HG02798 (cell line): ENCODE results near the gene CAMTA1.
"Not testable (repeated sequence)": the region's sequence is repeated elsewhere in the genome, so short reads cannot be mapped to it uniquely, and the experiment has no call there.

Experiments used
- ATAC-seq: cut with Tn5 transposase; IDR thresholded peaks from one replicate; pipeline ENCODE4 v1.9.1; 2021; ENCODE audit warnings: mild to moderate bottlenecking; ENCODE audit not compliant: unreplicated experiment, poor library complexity

The CAMTA1 gene

DNA sequence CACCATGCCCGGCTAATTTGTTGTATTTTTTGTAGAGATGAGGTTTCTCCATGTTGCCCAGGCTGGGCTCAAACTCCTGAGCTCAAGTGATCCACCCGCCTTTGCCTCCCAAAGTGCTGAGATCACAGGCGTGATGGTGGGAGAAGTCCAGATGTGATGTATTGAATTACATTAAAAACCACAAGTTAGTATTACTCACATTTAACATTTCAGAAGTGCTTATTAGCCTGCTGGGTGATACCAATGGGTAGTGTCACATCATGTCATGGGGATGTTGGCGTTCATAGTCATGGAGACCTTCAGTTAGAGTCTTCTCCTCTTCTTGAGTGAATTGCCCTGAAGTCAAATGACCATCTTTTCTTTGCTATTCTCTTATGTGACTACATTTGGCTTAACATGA, 922.3 kb downstream of the CAMTA1 start:
- ATAC-seq, result no peak

DNA sequence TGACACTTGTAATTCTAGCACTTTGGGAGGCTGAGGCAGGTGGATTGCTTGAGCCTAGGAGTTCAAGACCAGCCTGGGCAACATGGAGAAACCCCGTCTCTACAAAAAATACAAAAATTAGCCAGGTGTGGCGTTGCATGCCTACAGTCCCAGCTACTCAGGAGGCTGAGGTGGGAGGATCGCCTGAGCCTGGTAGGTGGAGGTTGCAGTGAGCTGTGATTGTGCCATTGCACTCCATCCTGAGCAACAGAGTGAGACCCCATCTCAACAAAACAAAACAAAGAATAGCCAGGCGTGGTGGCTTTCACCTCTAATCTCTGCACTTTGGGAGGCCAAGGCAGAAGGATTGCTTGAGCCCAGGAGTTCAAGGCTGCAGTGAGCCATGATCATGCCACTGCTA, 922.8 kb downstream of the CAMTA1 start:
- ATAC-seq, result not testable (repeated sequence)

DNA sequence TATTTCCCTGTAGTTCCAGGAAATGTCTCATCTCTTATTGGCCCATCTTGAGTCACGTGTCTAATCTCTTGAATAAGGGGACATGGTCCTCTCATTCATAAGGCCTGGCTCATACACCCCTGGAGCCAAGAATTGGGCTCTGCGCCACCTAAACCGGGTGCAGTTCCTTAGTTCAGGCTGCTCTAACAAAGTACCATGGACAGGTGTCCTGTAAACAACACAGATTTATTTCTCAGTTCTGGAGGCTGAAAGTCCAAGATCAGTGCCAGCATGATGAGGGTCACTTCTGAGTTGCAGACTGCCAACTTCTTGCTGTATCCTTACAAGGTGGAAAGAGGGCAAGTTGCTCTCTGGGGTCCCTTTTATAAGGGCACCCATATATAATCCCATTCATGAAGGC, 925.6 kb downstream of the CAMTA1 start:
- no peak for ATAC-seq

DNA sequence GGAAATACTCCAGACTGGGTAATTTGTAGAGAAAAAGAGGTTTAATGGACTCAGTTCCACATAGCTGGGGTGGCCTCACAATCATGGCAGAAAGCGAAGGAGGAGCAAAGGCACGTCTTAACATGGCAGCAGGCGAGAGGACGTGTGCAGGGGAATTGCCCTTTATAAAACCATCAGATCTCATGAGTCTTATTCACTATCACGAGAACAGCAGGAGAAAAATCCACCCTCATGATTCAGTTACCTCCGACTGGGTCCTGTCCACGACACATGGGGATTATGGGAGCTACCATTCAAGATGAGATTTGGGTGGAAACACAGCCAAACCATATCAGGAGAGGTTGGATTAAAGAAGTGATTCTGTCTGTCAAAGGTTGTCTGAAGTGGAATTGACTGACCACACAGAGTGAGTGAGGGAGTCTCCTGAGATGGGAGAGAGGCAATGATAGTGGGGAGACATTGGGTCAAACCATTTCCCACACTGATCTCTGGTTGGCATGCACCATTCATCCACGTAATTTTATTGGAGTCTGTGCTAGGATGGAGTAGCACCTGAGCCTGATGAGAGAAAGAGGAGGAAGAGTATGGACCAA, 927.6 kb downstream of the CAMTA1 start:
- no peak for ATAC-seq

DNA sequence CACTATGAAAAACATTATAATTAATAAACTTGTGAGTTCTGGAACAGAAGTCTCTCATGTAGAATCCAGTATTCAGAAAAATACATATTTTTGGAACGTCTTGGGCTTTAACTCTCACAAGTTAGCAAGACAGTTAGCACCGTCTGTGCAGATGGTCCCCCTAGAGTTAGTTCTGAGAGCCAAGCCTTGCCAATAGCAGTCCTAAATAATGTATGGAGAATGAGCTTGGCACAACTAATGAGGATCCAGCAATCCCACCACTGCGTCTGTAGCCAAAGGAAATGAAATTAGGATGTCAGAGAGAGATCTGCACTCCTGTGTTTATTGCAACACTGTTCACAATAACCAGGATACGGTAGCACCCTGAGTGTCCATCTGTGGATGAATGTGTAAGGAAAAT, 931.3 kb downstream of the CAMTA1 start:
- ATAC-seq, result no peak

DNA sequence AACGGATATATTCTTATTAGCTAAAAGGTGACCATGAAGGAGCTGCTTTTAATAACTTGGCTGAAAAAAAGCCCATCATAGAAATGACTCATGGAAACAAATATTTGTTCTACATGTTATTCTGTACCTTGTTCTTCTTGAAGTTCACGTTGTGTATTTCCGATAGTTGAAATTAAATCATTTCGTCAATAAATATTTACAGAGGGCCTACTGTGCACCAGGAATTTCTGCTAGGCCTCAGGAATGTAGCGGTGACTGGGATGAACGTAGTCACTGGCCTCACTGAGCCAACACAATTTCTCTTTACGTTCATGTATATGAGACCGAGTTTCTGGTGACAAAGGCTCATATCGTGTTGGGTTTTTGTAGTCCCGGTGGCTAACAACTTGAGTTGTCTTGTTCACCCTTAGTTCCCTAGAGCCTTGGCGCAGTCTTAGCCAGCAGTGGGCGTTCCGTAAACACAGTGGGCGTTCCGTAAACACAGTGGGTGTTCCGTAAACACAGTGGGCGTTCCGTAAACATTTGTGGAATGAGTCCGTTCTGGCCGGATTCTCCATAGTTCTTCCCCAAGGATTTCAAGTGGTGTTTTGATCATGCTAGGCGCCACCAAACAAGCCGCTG, 932.6 kb downstream of the CAMTA1 start:
- no peak for ATAC-seq

DNA sequence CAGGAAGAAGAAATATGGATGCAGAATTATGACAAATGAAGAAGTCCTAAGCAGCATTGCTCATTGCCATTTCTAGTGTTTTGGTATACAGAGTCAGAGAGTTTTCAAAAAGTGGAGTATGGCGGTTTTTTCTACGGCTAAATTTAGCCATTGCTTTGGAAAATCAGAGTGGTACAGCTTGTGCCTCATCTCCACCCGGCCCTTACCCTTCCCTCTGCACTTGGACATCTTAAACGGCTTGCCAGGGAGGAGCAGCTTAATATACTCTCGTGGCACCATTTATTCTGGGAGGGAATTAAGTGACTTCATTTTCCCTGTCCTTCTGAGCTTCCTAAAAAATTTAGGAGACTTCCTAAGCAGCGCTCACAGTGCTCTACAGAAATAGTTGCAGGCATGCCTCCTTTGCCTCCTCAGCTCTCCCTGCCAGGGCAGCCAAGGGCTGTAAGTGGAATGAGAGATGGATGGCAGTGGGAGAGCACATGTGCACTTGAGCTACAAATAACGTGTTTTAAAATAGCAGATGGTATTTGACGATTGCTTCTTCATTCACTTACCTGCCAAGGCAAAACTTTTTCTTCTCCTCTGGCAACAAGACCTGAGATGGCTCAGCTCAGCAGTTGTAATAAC, 934.3 kb downstream of the CAMTA1 start:
- ATAC-seq, result no peak

DNA sequence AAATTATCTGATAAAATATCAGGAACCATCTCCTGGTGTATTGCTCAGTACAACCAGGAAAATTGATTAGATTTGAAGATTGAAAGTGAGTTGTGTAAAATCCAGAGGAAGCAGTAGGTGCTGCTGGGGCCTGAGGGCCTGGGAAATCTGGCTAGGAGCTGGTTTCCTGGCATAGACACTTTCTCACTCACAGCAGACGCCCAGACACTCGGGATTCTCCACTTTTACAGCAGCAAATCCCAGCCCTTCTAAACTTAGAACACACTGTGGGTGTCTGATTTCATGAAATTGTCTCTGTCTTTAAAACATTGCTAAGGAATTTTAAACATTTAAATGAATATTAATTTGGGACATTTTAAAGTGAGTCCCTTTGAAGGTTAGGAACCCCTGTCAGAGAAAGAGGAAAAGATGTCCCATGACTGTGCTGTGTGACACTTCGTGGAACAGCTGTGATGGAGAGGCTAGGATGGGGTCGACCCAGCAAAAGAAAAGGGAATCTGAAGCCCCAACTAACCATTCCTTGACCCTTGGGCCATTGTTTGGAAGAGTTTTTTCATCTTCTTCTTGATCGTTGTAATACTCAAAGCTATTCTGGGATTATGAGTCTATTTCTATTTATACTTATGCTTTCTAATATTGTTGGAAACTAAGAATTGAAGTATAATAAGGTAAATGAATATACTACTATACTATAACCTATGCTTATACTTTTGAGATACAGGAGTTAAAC, 936.9 kb downstream of the CAMTA1 start:
- ATAC-seq, result no peak

DNA sequence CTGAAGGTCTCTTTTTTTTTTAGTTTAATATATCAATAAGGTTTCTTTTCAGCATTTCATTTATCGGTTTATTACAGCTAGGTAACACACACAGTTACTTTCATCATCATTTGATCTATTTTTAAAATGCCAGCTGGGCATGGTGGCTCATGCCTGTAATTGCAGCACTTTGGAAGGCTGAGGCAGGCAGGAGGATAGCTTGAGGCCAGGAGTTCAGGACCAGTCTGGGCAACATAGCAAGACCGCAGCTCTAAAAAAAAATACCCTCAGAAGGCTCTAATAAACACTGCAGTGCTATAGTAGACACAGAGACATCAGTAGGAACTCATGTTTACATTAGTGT, 937.4 kb downstream of the CAMTA1 start:
- ATAC-seq, result no peak

DNA sequence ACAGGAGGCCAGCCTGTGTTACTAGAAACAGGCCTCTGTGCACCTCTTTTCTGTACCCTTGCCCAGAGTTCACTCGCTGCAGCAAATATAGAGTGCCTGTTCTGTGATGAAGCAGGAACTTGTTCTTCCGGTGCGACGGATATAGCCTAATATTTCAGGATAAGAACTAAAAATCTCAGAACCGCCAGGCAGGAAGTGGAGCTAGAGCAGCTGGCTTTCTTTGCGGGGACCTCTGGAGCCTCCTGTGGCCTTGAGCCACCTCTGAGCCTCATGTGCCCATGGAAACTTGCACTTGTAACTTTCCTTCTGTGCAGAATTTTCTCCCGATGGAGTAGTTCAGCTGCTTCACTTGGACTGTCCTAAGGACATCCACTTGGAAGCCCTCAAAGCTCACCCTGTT, 941.4 kb downstream of the CAMTA1 start:
- no peak for ATAC-seq

DNA sequence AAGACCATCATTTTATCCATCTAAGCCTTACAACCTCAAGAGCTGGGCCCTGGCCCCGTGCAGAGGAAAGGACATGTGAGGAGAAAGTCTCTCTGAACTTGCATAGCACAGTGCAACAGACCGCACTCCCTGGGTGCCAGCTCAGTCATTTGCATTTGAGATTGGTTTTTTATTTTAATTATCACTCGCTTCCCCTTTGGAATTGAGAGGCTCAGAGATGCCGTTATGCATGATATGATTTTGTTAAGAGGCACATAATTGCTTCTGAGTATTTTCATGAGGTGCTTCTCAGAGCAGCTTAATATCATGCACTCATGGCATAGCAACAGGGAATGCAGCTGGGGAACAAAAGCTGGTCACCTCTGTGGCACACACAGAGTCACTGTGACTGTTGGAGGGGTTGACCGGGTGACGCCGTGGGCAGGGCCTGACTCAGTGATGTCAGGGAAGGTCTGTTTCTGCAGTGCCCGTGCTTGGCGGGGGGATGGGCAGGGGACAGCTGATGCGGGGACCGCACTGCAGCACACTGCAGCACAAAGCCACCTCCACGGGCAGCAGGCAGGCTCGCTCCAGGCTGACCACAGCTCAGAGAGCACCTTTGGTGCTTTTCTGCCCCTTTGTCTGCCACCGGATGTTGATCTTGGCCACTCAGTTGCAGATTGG, 942.7 kb downstream of the CAMTA1 start:
- no peak for ATAC-seq

DNA sequence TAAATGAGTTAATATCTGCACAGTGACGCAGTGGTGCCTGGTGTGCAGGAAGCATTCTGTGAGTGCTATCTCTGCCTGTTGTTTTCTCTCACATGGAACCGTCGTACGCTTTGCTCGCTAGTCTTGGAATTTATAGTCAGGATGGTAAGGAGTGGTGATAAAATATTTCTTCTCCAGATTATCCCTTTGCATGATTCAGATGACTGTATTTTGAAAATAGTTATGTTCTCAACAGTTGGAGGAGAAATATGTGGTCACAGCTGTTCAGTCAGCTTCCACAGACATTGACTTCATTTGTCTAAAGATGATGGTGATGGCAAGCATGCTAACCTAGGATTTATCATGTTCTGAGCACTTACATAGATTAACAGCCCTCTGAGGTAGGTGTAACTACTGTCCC, 944.5 kb downstream of the CAMTA1 start:
- no peak for ATAC-seq

DNA sequence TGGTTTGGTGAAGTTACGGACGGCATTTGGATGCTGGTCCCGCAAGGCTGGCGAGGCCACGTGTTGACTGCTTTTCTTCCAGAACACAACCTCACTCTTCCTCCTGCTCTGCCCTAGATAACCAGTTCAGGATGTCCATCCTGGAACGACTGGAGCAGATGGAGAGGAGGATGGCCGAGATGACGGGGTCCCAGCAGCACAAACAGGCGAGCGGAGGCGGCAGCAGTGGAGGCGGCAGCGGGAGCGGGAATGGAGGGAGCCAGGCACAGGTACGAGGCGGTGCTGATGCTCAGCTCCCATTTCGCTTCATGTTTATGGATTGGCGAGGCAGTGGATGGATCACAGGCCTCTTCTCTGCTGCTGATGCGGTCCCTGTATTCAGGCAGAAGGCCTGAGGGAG, 947.1 kb downstream of the CAMTA1 start:
- no peak for ATAC-seq

DNA sequence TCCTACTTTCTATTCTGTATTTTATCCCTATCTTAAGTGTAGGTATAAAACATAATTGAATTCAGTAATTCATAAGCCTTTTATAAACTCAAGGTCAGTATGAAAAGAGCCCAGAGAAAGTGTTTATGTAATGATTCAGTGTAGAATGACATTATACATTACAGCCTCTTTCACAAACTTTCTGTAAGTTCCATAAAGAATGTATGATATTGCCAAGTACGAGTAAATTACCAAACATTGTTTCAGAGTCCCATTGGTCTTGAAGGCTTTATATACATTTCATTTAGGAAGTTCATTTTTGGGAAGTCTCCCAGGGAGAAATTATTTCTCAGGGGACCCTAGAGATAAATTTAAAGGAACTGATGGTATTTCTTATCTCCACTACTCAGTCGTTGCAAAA, 948.0 kb downstream of the CAMTA1 start:
- ATAC-seq, result no peak

DNA sequence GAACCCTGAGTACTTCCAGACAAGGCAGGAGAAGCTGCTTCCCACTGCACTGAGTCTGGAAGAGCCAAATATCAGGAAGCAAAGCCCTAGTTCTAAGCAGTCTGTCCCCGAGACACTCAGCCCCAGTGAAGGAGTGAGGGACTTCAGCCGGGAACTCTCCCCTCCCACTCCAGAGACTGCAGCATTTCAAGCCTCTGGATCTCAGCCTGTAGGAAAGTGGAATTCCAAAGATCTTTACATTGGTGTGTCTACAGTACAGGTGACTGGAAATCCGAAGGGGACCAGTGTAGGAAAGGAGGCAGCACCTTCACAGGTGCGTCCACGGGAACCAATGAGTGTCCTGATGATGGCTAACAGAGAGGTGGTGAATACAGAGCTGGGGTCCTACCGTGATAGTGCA, 952.8 kb downstream of the CAMTA1 start:
- no peak for ATAC-seq

DNA sequence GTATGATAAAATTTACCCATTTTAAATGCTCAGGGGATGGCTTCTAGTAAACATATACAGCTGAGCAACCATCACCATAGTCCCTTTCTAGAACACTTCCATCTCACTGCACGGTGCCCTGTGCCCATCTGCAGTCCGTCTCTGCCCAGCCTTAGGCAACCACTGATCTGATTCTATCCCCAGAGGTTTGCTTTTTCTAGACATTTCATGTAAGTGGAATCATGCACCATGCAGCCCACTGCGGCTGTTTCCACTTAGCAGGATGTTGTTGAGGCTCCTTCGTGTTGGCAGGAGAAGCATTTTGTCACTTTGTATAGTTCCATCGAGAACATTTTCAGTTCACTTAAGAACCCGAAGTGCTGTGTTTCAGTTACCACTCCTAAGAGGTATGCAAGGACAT, 958.1 kb downstream of the CAMTA1 start:
- ATAC-seq, result no peak

DNA sequence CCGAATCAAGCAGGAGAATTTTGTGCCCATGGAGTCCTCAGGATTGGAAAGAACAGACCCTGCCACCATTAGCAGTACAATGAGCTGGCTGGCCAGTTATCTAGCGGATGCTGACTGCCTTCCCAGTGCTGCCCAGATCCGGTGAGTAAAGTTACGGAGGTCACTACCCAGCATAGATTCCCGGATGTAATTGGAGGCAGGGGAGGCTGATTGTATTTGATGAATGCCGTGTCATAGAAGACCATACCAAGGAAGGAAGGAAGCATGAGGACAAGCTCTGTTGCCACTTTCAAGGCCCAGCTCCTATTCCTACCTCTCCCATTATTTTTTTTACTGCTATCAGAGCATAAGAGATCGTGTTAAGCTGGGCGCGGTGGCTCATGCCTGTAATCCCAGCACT, 959.6 kb downstream of the CAMTA1 start:
- no peak for ATAC-seq

DNA sequence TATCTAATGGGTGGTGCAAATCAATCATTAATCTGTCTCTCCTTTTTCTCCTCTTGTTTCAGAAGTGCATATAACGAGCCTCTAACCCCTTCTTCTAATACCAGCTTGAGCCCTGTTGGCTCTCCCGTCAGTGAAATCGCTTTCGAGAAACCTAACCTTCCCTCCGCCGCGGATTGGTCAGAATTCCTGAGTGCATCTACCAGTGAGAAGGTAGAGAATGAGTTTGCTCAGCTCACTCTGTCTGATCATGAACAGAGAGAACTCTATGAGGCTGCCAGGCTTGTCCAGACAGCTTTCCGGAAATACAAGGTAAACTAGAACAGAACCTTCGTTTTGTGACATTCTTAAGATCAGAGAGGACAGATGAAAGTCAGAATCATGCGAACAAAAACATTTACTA, 960.5 kb downstream of the CAMTA1 start:
- no peak for ATAC-seq

DNA sequence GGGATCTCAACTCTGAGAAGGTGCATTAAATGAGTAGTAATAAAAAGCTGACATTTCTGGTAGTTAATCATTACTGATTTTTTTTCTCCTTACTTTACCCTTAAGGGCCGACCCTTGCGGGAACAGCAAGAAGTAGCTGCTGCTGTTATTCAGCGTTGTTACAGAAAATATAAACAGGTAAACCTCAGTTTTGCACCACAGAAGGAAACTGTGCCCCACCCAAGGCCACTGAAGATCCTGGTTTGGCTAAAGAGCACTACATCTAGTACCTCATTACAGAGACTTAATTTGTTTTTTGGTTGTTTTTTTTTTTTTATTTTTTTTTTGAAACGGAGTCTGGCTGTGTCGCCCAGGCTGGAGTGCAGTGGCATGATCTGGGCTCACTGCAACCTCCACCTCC, 962.4 kb downstream of the CAMTA1 start:
- no peak for ATAC-seq

DNA sequence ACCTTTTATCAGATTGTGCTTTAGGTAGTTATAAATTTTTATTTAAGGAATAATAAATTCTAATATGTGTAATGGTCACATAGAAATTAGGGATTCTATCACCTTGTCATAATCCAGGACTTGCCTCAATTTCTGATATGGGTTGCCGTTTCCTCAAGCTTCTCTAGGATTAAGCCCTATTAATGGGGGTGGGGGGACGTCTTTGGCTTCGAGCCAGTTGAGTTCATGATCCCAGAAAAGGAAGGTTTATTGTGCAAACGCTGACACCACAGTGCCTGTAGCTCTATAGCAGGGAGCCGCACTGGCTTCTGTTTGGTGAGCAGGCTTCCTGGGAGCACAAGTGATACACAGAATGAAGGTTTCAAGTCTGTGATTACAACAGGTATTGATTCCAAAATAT, 963.9 kb downstream of the CAMTA1 start:
- ATAC-seq, result no peak

DNA sequence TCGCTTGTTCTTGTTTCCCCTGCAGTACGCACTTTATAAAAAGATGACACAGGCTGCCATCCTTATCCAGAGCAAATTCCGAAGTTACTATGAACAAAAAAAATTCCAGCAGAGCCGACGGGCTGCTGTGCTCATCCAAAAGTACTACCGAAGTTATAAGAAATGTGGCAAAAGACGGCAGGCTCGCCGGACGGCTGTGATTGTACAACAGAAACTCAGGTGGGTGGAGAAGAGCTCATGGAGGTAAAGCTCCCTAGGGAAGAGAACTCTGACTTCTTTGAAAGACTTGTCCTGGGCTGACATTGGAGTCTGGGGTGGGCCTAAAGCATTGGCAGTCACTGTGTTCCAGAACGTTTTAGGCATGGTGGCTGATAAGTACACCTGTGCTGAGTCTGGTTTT, 965.9 kb downstream of the CAMTA1 start:
- ATAC-seq, result no peak
